A204.1 (cell line): Measurements from ENCODE around the gene TMEM185A.
"Not testable (repeated sequence)": the region's sequence is repeated elsewhere in the genome, so short reads cannot be mapped to it uniquely, and the experiment has no call there.

Source experiments
- FAIRE-seq: peaks from 2 replicates; lab custom pipeline; 2012; peaks lifted over from hg19 to GRCh38; lab: Jason Lieb, UNC

Gene TMEM185A

GRCh38 chrX:149551245-149551938, 80.2 kb downstream of the TMEM185A start:
- FAIRE-seq = not testable (repeated sequence)

- FAIRE-seq = not testable (repeated sequence)
These were observed 81.1 kb downstream of the TMEM185A start for GRCh38 chrX:149550454-149550853.

GRCh38 chrX:149549701-149550100, 81.9 kb downstream of the TMEM185A start, which contains the start of gene HSFX3:
TSS of gene HSFX3 (minus strand) at chrX:149549924. CDS start at chrX:149549852, 72 bp downstream.
- not testable (repeated sequence) for FAIRE-seq

- FAIRE-seq = not testable (repeated sequence)
These were observed 83.8 kb downstream of the TMEM185A start for GRCh38 chrX:149547782-149548181.

- not testable (repeated sequence) for FAIRE-seq
These were observed 84.6 kb downstream of the TMEM185A start for GRCh38 chrX:149546962-149547361.
